ENCODE results near the gene NOS3. TPM values are rescaled to one million over a fixed set of nuclear protein-coding genes. Genes with fewer than 3 reads are reported as not detected.

NOS3 gene
- total RNA-seq, 1 donor from 2014 or later, result 1.7 TPM

GRCh38 chr7:150950496-150951180 lies 40.2 kb upstream of the NOS3 start:
- H3K36me3 Mint-ChIP-seq, result no peaks in the 10 kb centered on the region
- no peaks in the 10 kb centered on the region for H3K9me3 Mint-ChIP-seq
- DNase-seq (ENCODE audit: extremely low spot score, unreplicated experiment), result no peak
- peaks cover 22% of the 10 kb centered on the region for H3K4me1 Mint-ChIP-seq (ENCODE audit: unreplicated experiment)
- TF ChIP-seq CTCF (conservative IDR thresholded peaks at IDR 0.05), result no peak
- H3K4me3 Mint-ChIP-seq, result no peak overlapping the region
- no peak overlapping the region for H3K27ac Mint-ChIP-seq
- H3K27me3 Mint-ChIP-seq, result no peaks in the 10 kb centered on the region

GRCh38 chr7:150951181-150951520 lies 39.7 kb upstream of the NOS3 start:
- Mint-ChIP-seq H3K27ac (no peak overlapping the region), H3K4me3 (no peak overlapping the region), H3K9me3 (no peaks in the 10 kb centered on the region), H3K36me3 (no peaks in the 10 kb centered on the region), H3K4me1 (ENCODE audit: unreplicated experiment) (peaks cover 22% of the 10 kb centered on the region), H3K27me3 (no peaks in the 10 kb centered on the region)
- TF ChIP-seq CTCF (conservative IDR thresholded peaks at IDR 0.05), result no peak
- DNase-seq (ENCODE audit: extremely low spot score, unreplicated experiment), result no peak

GRCh38 chr7:150951521-150951920 lies 39.3 kb upstream of the NOS3 start:
- H3K4me1 Mint-ChIP-seq (ENCODE audit: unreplicated experiment), result peaks cover 22% of the 10 kb centered on the region
- TF ChIP-seq CTCF (conservative IDR thresholded peaks at IDR 0.05), result no peak
- H3K4me3 Mint-ChIP-seq, result no peak overlapping the region
- H3K27ac Mint-ChIP-seq, result no peak overlapping the region
- no peaks in the 10 kb centered on the region for H3K27me3 Mint-ChIP-seq
- H3K9me3 Mint-ChIP-seq, result no peaks in the 10 kb centered on the region
- DNase-seq (ENCODE audit: extremely low spot score, unreplicated experiment), result no peak
- H3K36me3 Mint-ChIP-seq, result no peaks in the 10 kb centered on the region

- TF ChIP-seq CTCF (conservative IDR thresholded peaks at IDR 0.05), result no peak
- Mint-ChIP-seq H3K27ac (no peak overlapping the region), H3K4me3 (no peak overlapping the region), H3K27me3 (peaks cover 3% of the 10 kb centered on the region), H3K9me3 (no peaks in the 10 kb centered on the region), H3K36me3 (no peaks in the 10 kb centered on the region), H3K4me1 (ENCODE audit: unreplicated experiment) (peaks cover 22% of the 10 kb centered on the region)
- DNase-seq (ENCODE audit: extremely low spot score, unreplicated experiment), result no peak
Observed at GRCh38 chr7:150952331-150953050, 38.3 kb upstream of the NOS3 start.

- peaks cover 22% of the 10 kb centered on the region for H3K4me1 Mint-ChIP-seq (ENCODE audit: unreplicated experiment)
- peaks cover 3% of the 10 kb centered on the region for H3K27me3 Mint-ChIP-seq
- no peaks in the 10 kb centered on the region for H3K9me3 Mint-ChIP-seq
- TF ChIP-seq CTCF (conservative IDR thresholded peaks at IDR 0.05), result no peak
- H3K36me3 Mint-ChIP-seq, result no peaks in the 10 kb centered on the region
- no peak overlapping the region for H3K27ac Mint-ChIP-seq
- DNase-seq (ENCODE audit: extremely low spot score, unreplicated experiment), result no peak
- H3K4me3 Mint-ChIP-seq, result no peak overlapping the region
Observed at GRCh38 chr7:150953061-150953997, 37.5 kb upstream of the NOS3 start.

All from type B pancreatic cell (in vitro differentiated cells).